Non-pigmented ciliary epithelial cell (primary cell): ENCODE measurements around the gene TBC1D3G.
"Not testable (repeated sequence)": the region's sequence is repeated elsewhere in the genome, so short reads cannot be mapped to it uniquely, and the experiment has no call there.

Experiments used
- DNase-seq: peaks from one replicate; pipeline ENCODE4 v3.0.0-alpha.2; 2010; ENCODE audit warnings: low read depth

TBC1D3G gene

DNA sequence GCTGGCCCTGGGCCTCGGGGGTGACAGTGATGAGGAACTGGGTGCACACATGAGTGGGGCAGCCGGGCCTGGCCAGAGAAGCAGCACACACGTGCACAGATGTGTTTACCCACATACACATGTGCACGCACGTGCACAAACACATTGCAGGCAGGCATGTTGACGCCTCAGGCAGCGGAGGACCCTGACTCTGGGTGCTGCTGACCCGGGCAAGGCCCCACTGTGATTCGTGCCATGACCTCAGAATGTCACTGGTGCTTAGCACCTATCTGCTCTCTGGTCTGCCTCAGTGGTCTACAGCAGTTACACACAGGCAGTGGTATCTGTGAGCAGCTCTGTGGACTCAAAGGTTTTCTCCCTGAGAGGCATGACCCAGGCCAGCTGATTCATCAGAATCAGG lies at the start of gene TBC1D3G:
TSS of gene TBC1D3G (plus strand) at position 301 of the 400 bp plus-strand sequence. CDS start 1,528 bp downstream, outside the sequence.
- not testable (repeated sequence) for DNase-seq

DNA sequence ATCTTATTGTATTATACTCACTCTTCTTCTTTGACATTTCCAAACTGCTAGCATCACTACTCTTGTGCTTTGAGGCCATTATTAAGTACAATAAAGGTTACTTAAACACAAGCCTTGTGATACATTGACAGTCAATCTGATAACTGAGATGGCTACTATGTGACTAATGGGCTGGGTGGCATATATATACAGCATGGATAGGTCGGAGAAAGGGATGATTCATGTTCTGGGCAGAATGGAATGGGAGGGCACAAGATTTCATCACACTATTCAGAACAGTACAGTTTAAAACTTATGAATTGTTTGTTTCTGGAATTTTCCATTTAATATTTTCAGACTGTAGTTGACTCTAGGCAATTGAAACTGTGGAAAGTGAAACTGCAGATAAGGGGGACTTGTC lies 40.4 kb upstream of the TBC1D3G start:
- DNase-seq: not testable (repeated sequence)

DNA sequence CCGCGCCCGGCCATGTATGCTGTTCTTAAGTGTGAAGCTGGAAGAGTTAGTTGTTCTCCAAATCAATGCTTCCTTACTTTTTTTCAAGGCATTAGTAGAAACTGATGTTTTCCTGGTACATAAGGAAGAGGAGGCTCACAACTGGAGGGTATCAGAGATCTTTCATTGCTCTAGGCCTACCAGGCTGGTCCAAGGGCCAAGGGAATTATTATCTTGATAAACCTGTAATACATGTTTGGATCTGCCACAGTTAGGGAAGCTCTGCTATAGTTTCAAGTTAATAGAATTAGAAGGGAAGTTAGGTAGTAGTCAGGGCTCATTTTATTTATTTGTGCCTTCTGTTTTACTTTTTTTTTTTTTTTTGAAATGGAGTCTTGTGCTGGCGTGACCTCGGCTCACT lies 39.5 kb upstream of the TBC1D3G start:
- not testable (repeated sequence) for DNase-seq

DNA sequence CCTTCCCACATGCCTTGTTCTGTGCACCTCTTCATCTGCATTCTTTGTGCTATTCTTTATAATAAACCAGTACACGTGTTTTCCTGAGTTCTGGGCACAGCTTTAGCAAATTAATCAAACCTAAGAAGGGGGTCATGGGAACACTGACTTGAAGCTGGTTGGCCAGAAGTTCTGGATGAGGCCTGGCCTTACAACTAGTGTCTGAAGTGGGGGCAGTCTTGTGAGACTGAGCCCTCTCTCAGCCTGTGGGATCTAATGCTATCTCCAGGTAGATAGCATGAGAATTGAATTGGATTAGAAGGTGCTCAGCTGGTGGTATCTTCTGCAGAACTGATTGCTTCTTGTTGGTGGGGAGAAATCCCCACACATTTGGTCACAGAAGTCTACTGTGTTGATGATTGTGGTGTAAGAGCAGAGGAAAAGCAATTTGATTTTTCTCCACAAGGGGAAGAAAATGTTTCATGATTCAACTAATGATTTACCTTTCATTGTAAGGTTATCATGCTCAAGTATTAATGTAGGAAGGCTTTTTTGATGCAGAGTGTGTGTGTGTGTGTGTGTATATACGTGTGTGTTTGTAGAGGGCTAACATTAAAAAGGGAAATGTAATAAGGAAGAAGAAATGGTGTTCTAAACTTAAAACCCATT lies 33.6 kb upstream of the TBC1D3G start:
- DNase-seq: not testable (repeated sequence)

DNA sequence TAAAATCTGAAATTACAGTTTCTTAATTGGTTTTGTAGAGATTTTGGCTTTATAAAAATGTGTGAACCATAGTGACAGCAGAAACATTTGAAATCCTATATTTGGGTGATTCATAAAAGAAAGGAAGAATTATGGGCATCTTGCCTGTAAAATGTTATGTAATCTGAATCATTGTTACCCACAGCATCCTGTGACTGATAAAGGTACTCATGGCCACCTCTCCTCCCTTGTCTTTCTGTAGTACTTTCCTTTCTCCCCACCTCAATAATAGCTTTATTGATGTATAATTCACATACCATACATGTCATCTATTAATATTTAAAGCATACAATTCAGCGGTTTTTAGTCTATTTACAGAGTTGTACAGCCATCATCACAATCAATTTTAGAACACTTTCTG lies 28.5 kb upstream of the TBC1D3G start:
- DNase-seq: not testable (repeated sequence)

DNA sequence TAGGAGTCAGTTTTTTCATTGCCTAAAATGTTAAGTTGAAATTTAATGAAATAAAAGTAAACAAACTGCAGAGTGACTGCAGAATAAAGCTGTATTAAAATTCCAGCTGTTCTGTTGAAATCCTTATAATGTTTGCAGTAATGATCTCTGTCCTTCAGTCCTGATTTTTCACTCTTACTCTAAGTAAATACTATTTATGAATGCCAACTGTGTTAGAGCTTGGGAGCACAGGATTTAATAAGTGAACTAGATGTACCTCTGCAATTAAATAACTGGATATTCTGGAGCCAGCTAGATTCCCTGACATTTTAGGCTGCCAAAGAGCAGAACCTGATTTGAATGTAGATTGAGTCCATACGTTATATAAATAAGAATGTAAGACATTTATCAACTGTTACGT lies 7.9 kb upstream of the TBC1D3G start:
- DNase-seq: not testable (repeated sequence)

DNA sequence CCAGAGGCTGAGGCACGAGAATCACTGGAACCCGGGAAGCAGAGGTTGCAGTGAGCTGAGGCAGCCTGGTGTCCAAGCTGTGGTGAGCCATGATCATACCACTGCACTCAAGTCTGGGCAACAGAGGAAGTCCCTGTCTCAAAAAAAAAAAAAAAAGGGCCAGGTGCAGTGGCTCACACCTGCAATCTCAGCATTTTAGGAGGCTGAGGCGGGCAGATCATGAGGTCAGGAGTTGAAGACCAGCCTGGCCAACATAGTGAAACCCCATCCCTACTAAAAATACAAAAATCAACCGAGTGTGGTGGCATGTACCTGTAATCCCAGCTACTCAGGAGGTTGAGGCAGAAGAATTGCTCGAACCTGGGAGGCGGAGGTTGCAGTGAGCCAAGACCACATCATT lies 38.8 kb downstream of the TBC1D3G start:
- DNase-seq: not testable (repeated sequence)

DNA sequence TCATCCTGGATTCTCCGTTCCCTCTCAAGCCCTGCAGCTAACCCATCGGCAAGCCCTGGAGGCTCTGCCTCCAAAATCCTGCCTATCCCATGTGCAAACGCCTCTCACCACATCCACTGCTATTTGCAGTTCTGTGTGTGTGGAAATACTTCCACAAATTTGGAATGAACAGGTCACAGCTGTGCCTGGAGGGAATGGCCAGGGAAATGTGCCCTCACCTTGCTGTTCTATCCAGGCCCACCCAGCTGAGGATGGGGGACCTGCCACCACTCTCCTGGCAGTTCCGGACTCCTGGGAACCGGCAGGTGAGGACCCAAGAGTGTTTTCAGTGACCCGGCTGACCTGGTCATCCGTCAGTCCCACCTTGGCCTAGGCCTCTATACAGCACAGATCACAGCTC lies 52.3 kb downstream of the TBC1D3G start:
- not testable (repeated sequence) for DNase-seq
